Activated CD8-positive, alpha-beta T cell treated with anti-CD3 and anti-CD28 coated beads for 36 hours (primary cell): ENCODE data around the gene AMZ2. TPM values are rescaled to one million over a fixed set of nuclear protein-coding genes. Genes with fewer than 3 reads are reported as not detected.
"Not testable (repeated sequence)": the region's sequence is repeated elsewhere in the genome, so short reads cannot be mapped to it uniquely, and the experiment has no call there.

Experiments
- ATAC-seq: fragments of 200-7000 bp; cut with Tn5 transposase; one replicate; pipeline ENCODE4 v1.10.0; 2021; ENCODE audit warnings: mild to moderate bottlenecking, moderate library complexity
- CTCF ChIA-PET: fragments of 350-600 bp; sonication (Branson Sonifier 250); formaldehyde crosslinking; loops from one replicate; lab custom pipeline; 2021; ENCODE audit warnings: antibody characterized with exemption; lab: Charles Lee
- POLR2A ChIA-PET: fragments of 350-600 bp; sonication (Branson Sonifier 250); formaldehyde crosslinking; loops from one replicate; lab custom pipeline; 2021; ENCODE audit warnings: antibody characterized with exemption; lab: Charles Lee
- DNase-seq: peaks from one replicate; pipeline ENCODE4 v3.0.0-alpha.2; 2020
- H3K27ac Mint-ChIP-seq: one replicate; pipeline ENCODE4 v1.8.0; 2021; ENCODE audit warnings: mild to moderate bottlenecking, mixed read lengths
- H3K27me3 Mint-ChIP-seq: one replicate; pipeline ENCODE4 v1.8.0; 2021; ENCODE audit warnings: mixed read lengths
- H3K36me3 Mint-ChIP-seq: one replicate; pipeline ENCODE4 v1.8.0; 2021; ENCODE audit warnings: low read depth, mixed read lengths
- H3K4me1 Mint-ChIP-seq: one replicate; pipeline ENCODE4 v1.8.0; 2021; ENCODE audit warnings: low read depth, mixed read lengths
- H3K4me3 Mint-ChIP-seq: one replicate; pipeline ENCODE4 v1.8.0; 2021; ENCODE audit warnings: mild to moderate bottlenecking, moderate library complexity, mixed read lengths
- H3K9me3 Mint-ChIP-seq: one replicate; pipeline ENCODE4 v1.8.0; 2021; ENCODE audit warnings: mixed read lengths
- CTCF ChIP-seq: fragments of 200-600 bp; IDR thresholded peaks from one replicate; pipeline ENCODE4 v1.8.0; 2022; ENCODE audit warnings: antibody characterized with exemption, mild to moderate bottlenecking
- intact Hi-C: fragments of 100-400 bp; cut with micrococcal nuclease; formaldehyde crosslinking; loops from one replicate; pipeline ENCODE4 v1.10.0; 2022
- total RNA-seq, 2 experiments: library from RNA; stranded (reverse); gene quantifications; one replicate each; pipeline ENCODE4 v1.2.3, GENCODE V29; 2021

AMZ2 gene
- total RNA-seq, 2 experiments from 2014 or later: 132 to 141 TPM

DNA sequence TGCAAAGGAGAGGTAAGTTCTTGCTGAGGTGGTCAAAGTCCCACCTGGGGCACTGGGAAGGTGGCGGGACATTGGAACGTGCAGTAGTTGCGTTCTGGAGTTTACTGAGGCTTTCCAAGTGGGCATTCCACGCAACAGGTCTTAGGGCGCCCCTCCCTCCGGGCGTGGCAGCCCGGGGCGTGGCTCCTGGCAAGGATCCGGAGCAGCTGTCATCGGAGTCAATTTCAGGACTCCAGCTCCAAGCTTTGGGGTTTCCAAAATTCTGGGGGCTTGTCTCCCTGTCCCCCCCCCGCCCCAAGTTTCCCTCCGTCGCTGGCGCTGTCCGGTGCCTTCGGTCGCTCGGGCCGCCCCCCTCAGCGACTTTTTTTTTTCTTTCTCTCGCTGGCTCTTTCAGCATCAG lies 43.1 kb upstream of the AMZ2 start:
- no peaks in the 10 kb centered on the region for H3K9me3 Mint-ChIP-seq
- ATAC-seq (no peak), DNase-seq (no peak)
- TF ChIP-seq CTCF: no peak
- ChIA-PET CTCF (interaction anchor here (0.6 to 5.0 kb wide), 16 partner anchors 8 to 257 kb away, joined by 3 to 33 read pairs (median 6); partner anchors contain the start of genes AMZ2 and WIPI1), POLR2A (interaction anchor here (0.6 to 2.8 kb wide), 5 partner anchors 21 to 168 kb away, joined by 3 to 27 read pairs (median 4); partner anchors contain the start of gene AMZ2)
- peaks cover 4% of the 10 kb centered on the region for H3K36me3 Mint-ChIP-seq
- peaks cover 13% of the 10 kb centered on the region for H3K27me3 Mint-ChIP-seq
- H3K4me1 Mint-ChIP-seq: peaks cover 27% of the 10 kb centered on the region
- peak overlapping the region; percentile 52 for H3K27ac Mint-ChIP-seq
- intact Hi-C loops: loop anchor here (5.0 kb wide), 2 partner anchors 37 to 43 kb away; partner anchors contain the start of gene AMZ2
- peak overlapping the region; percentile 87 for H3K4me3 Mint-ChIP-seq

GRCh38 chr17:68205251-68205807 lies 42.5 kb upstream of the AMZ2 start:
- peak overlapping the region; percentile 87 for H3K4me3 Mint-ChIP-seq
- H3K9me3 Mint-ChIP-seq: no peaks in the 10 kb centered on the region
- ATAC-seq (peak; percentile 78), DNase-seq (peak; percentile 95)
- H3K27me3 Mint-ChIP-seq: peaks cover 7% of the 10 kb centered on the region
- ChIA-PET CTCF (interaction anchor here (0.6 to 5.0 kb wide), 19 partner anchors 9 to 262 kb away, joined by 3 to 33 read pairs (median 6); partner anchors contain the start of genes AMZ2 and WIPI1), POLR2A (interaction anchor here (0.7 to 2.8 kb wide), 11 partner anchors 8 to 169 kb away, joined by 3 to 27 read pairs (median 4); partner anchors contain the start of gene AMZ2)
- intact Hi-C loops: loop anchor here (5.0 kb wide), 1 partner anchor 42 kb away; the partner anchor contains the start of gene AMZ2
- peak; percentile 88 for TF ChIP-seq CTCF
- H3K4me1 Mint-ChIP-seq: peaks cover 24% of the 10 kb centered on the region
- peak overlapping the region; percentile 88 for H3K27ac Mint-ChIP-seq
- peaks cover 8% of the 10 kb centered on the region for H3K36me3 Mint-ChIP-seq

DNA sequence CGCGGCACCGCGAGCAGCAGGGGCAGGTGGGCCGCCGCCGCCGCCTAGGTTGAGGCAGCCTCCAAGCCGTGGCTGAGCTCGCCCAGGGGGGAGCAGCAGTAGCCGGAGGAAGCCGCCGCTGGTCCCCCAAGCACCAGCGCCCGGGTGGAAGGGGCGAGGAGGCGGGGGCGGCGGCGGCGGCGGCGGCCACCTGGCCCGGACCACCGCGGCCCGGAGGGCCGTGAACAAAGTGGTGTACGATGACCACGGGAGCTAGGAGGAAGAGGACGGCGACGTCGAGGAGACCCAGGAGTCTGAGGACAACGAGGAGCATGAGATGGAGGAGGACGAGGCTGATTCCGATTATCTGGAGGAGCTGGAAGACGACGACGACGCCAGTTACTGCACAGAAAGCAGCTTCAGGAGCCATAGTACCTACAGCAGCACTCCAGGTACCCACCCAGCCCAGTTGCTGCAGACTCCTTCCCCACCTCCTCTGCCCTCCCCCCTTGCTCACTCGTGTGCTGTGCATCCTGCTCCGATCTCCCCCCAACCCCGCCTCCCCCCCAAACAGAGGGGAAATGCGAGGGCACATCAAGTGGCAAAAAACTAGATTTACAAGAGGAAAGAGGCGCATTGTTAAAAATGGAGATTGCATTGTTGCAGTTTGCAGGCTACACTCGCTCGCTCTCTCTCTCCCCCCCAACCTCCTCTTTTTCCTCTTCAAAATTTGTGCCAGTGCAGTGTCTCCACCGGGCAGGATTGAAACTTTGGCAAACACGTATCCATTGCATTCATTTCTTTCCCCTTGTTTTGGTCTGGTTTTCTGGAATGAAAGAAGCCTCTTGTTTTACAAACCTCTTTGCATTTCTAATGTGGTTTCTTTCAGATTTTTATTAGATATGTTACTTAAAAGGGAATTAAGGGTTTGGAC lies 41.8 kb upstream of the AMZ2 start:
- Mint-ChIP-seq H3K9me3 (no peaks in the 10 kb centered on the region), H3K4me1 (peaks cover 20% of the 10 kb centered on the region), H3K4me3 (peak overlapping the region; percentile 87), H3K27ac (peak overlapping the region; percentile 89), H3K27me3 (peaks cover 5% of the 10 kb centered on the region), H3K36me3 (peaks cover 14% of the 10 kb centered on the region)
- DNase-seq: peak; percentile 57
- peak; percentile 68 for ATAC-seq
- ChIA-PET CTCF (interaction anchor here (1.0 to 5.0 kb wide), 13 partner anchors 19 to 261 kb away, joined by 3 to 33 read pairs (median 7); partner anchors contain the start of genes AMZ2 and WIPI1), POLR2A (interaction anchor here (0.9 to 2.8 kb wide), 9 partner anchors 9 to 53 kb away, joined by 3 to 27 read pairs (median 4); partner anchors contain the start of gene AMZ2)
- intact Hi-C loops: loop anchor here (5.0 kb wide), 1 partner anchor 41 kb away; the partner anchor contains the start of gene AMZ2
- no peak for TF ChIP-seq CTCF

GRCh38 chr17:68207651-68208253 lies 40.1 kb upstream of the AMZ2 start:
- ChIA-PET CTCF (interaction anchor here (0.9 kb wide), 1 partner anchor 229 kb away, joined by 3 read pairs; no protein-coding TSS in a partner anchor), POLR2A (no interaction called here)
- intact Hi-C loops: loop anchor here (5.0 kb wide), 1 partner anchor 40 kb away; the partner anchor contains the start of gene AMZ2
- H3K4me3 Mint-ChIP-seq: no peak overlapping the region
- H3K9me3 Mint-ChIP-seq: no peaks in the 10 kb centered on the region
- TF ChIP-seq CTCF: no peak
- no peak for DNase-seq
- no peak for ATAC-seq
- peaks cover 16% of the 10 kb centered on the region for H3K36me3 Mint-ChIP-seq
- peaks cover 16% of the 10 kb centered on the region for H3K4me1 Mint-ChIP-seq
- no peak overlapping the region for H3K27ac Mint-ChIP-seq
- H3K27me3 Mint-ChIP-seq: peaks cover 5% of the 10 kb centered on the region

GRCh38 chr17:68208651-68209050 lies 39.2 kb upstream of the AMZ2 start:
- POLR2A ChIA-PET, DNase-seq, H3K27ac Mint-ChIP-seq, H3K27me3 Mint-ChIP-seq, H3K9me3 Mint-ChIP-seq, ATAC-seq, H3K4me3 Mint-ChIP-seq: not testable (repeated sequence)
- CTCF ChIA-PET: interaction anchor here (0.9 kb wide), 1 partner anchor 228 kb away, joined by 3 read pairs; no protein-coding TSS in a partner anchor
- Mint-ChIP-seq H3K36me3 (peaks cover 20% of the 10 kb centered on the region), H3K4me1 (peaks cover 24% of the 10 kb centered on the region)
- intact Hi-C loops: loop anchor here (5.0 kb wide), 1 partner anchor 39 kb away; the partner anchor contains the start of gene AMZ2

- POLR2A ChIA-PET, CTCF ChIA-PET, H3K4me3 Mint-ChIP-seq, H3K27ac Mint-ChIP-seq, H3K9me3 Mint-ChIP-seq, ATAC-seq, H3K27me3 Mint-ChIP-seq, DNase-seq: not testable (repeated sequence)
- peaks cover 31% of the 10 kb centered on the region for H3K4me1 Mint-ChIP-seq
- peaks cover 20% of the 10 kb centered on the region for H3K36me3 Mint-ChIP-seq
- intact Hi-C loops: loop anchor here (5.0 kb wide), 1 partner anchor 38 kb away; the partner anchor contains the start of gene AMZ2
Measured at GRCh38 chr17:68209191-68209900, 38.5 kb upstream of the AMZ2 start.
